NOMO-1 (cell line): ENCODE results near the gene NAB1.

Experiments
- DNase-seq, 2 experiments: peaks; one replicate each; lab custom pipeline; 2025; ENCODE audit not compliant: unreplicated experiment in 2 of 2; lab: John Stamatoyannopoulos, UW

Gene NAB1

DNA sequence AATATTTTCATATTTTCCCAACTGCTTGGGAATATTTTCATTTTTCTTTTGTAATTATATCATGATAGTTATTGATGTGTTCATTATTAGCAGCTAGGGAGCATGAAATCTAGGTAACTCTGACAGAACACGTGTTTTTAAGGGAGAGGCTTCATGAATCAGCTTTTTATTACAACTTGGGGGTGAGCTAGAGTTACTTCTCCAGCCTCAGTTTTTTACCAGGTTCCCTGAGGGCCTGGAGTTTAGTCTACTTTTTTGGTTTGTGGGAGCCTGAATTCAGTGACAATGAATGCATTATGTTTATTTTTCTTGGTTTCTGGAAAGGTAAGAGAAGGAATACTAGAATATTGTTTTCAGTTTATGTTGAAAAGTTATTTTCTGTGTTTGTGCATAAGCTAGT is 18.0 kb downstream of the NAB1 start:
- no peak for DNase-seq

DNA sequence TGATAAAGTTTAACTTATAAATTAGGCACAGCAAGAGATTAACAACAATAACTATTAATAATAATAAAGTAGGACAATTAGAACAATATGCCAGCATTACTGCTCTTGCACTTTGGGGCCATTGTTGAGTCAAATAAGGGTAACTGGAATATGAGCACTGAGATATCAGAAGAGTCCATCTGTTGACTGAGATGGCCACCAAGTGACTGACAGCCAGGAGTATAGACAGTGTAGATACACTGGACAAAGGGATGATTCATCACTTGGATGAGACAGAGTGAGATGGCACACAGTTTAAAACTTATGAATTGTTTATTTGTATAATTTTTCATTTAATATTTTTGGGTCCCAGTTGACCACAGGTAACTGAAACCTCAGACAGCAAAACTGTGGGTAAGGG is 20.0 kb downstream of the NAB1 start:
- DNase-seq: no peak

- no peak for DNase-seq
Measured at GRCh38 chr2:190670182-190670946, 21.5 kb downstream of the NAB1 start.

DNA sequence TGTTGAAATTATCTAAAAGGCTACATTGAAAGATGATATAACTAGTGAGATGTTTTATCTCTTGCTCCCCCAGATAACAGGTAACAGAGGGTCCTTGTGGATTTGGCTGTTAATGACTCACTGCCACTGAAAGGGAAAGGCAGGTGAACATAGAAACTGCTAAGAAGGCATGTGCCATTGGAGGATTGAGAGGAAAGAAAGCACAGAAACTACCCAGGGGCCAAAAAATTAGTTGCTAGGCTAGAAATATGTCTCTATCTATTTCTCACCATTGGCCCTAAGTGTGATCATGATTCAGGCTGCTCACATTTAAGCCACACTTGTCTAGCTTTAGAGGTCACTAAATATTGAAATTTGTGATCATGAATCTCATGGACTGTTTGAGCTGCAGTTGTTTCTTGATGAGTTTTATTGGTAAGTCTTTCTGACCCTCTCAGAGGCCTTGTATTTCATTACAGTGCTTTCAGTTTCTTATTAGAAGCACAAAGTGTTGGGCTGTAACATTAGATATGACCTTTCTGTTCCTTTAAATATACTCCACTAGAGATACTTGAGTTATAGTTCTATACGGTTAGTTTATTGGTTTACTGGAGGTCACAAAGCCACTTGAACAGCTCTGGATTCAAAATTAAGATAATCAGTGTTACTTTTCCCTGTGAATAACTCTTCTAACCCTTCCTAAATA is 26.2 kb downstream of the NAB1 start:
- DNase-seq: no peak

GRCh38 chr2:190677255-190677654 is 28.4 kb downstream of the NAB1 start:
- DNase-seq: no peak

GRCh38 chr2:190678444-190679162 is 29.7 kb downstream of the NAB1 start:
- DNase-seq: no peak

DNA sequence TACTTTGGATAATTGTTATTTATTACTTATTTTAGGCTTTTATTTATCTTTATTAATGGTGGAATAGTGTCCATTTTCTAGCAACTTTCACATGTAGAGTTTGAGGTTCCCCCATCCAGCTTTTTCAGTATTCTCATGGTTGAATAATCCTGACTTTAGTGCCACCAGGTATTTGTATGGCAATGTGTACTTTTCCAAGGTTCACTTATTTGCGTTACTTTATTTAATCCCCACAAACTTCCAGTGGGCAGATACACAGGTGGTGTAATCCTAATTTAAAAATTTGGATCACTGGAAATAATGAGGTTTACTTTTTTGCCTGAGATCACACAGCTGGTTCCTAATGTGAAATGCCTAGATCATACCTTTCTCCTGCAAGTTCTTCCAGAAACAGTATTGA is 30.5 kb downstream of the NAB1 start:
- DNase-seq: no peak

- no peak for DNase-seq
Measured at GRCh38 chr2:190679813-190680591, 31.1 kb downstream of the NAB1 start.

DNA sequence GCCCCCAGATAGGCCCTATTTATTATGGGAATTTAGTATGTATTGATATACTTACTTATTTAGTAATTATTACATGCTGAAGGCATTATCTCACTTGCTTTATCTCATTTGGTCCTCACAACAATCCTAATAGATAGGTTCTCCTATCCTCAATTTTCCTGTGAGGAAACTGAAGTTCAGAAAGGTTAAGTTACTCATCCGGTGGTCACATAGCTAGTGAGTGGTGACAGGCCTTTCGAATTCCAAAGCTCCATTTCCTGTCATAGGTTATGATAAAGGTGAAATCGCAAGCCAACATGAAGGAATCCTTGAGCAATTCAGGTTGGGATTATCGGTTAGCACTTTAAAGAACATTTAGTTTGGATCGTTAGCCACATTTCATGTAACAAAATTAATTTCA is 33.3 kb downstream of the NAB1 start:
- no peak for DNase-seq

- no peak for DNase-seq
Measured at GRCh38 chr2:190683802-190684201, 34.9 kb downstream of the NAB1 start.

- DNase-seq: no peak
Measured at GRCh38 chr2:190684931-190685330, 36.0 kb downstream of the NAB1 start.

GRCh38 chr2:190685333-190685732 is 36.5 kb downstream of the NAB1 start:
- DNase-seq: no peak

DNA sequence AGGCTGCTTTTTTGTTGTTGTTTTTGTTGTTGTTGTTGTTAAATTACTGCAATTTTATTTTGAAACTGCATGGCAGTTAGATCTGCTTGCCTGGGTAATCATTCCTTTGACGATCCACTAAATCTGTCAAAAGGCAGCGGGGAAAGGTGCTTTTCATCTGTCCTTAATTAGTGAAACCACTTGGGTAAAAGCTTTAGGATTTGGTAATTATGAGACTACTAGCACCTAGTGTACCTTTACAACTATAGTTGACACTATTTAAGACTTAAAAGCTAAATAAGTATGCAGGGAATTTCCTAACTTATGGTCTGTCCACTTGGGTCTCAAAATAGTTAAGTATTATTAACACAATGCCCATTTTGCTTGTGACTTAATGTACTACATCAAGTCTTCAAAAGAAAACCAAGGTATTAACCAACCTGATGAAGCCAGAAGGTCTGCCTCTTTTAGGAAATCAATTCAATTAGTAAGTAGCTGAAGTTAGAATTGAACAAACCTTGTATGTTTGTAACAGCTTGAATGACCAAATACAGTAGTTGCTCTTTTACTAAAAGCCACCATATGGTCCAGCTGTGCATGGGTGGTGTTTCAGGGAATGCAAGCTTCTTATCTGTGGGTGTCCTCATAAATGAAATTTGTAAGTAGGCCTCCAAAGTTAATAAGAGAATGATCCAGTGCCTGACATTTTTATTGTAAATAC is 44.8 kb downstream of the NAB1 start:
- DNase-seq: no peak

DNA sequence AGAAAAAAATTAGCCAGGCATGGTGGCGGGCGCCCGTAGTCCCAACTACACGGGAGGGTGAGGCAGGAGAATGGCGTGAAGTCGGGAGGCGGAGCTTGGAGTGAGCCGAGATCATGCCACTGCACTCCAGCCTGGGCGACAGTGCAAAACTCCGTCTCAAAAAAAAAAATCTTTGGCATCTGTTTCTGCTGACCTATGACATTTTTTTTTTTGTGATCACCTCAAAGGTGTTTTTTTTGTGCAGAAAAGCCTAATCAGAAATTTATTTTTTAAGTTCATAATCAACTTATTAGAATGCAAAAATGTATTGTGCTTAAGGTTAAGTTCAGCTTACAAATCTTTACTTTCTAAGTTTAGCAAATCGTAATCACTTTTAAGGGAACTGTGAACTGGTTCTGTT is 45.6 kb downstream of the NAB1 start:
- DNase-seq: no peak

- DNase-seq: no peak
Measured at GRCh38 chr2:190695739-190696138, 46.9 kb downstream of the NAB1 start.

- DNase-seq: no peak
Measured at GRCh38 chr2:190696792-190697398, 48.0 kb downstream of the NAB1 start.

DNA sequence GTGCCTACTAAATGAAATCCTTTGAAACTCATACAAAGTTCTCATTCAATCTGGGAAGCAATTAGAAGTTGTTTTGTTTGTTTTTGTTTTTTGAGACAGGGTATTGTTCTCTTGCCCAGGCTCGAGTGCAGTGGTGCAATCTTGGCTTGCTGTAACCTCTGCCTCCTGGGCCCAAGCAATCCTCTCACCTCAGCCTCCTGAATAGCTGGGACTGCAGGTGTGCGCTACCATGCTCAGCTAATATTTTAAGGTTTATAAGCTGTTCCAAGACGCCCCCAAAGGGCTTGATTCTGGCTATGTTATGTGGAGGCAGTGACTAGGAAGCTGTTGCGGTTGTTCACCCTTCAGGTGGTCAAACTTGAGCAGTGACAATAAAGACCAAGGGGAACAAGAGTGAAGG is 48.5 kb downstream of the NAB1 start:
- DNase-seq: no peak

DNA sequence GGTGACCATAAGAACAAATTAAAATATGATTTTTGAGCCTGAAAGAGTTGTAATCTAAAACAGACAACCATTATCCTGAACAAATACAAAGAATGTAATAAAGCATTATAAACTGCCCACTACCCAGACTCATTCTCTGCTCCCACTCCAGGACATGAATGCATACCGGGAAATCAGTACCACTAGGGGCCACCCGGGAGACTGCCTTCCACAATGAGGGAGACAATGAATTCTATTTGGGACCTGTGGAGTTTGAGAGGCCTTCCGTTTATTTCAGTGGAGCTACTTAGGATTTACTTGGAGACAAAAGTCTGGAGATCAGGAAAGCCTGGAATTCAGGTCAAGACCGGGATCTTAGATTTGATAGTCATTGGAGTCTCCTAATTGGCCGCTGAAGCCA is 50.0 kb downstream of the NAB1 start:
- no peak for DNase-seq

GRCh38 chr2:190701586-190701985 is 52.7 kb downstream of the NAB1 start:
- no peak for DNase-seq

GRCh38 chr2:190705280-190705679 is 56.4 kb downstream of the NAB1 start:
- DNase-seq: no peak
